SIG-M5 treated with dmso at 0.1 percent for 504 hours (cell line): Measurements from ENCODE around the gene EYA2.
"Not testable (repeated sequence)": the region's sequence is repeated elsewhere in the genome, so short reads cannot be mapped to it uniquely, and the experiment has no call there.

Source experiments
- DNase-seq: peaks from one replicate; lab custom pipeline; 2025; ENCODE audit not compliant: unreplicated experiment; lab: John Stamatoyannopoulos, UW

EYA2 gene

DNA sequence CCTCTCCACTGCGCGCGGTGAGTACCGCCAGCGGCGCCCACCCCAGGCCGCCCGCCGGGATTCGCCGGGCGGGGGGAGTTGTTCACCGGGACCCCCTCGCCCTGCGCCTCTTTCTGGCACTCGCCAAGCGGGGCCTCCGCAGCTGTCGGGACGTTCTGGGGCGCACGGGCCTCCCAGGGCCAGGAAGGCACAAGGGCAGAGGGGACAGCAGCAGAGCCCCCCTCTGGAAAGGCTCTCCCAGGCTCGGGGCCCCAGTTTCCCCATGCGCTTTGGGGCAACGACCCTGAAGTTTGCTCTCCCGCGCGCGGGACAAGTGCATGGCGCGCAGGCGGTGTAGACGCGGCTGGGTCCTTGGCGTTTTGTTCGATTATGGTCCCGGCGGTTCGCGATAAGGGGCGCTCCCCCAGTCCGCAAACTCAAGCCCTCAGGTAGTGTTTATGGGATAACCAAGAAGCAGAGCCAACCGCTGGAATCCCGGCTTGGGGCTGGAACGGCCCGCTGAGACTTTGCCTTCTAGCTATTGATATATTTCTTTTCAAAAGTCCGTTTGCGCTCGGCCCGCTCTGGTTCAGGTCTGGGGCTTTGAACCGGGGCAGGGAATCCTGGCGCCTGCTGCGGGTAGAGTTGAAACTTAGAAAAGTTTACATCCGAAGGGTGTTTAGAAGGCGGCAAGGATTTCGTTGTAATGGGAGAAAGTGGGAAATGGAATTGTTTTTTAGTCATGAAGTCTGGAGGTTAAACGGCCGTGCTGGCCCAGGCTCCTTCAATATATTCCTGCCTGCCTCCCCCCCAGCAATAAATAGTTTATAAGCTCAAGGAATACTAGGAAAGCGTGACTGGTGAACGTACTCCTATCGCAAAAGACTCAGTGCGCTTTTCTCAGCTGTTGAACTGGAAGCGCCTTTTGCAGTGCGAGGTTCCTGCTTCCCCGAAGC lies 595 bp downstream of the EYA2 start:
- no peak for DNase-seq

DNA sequence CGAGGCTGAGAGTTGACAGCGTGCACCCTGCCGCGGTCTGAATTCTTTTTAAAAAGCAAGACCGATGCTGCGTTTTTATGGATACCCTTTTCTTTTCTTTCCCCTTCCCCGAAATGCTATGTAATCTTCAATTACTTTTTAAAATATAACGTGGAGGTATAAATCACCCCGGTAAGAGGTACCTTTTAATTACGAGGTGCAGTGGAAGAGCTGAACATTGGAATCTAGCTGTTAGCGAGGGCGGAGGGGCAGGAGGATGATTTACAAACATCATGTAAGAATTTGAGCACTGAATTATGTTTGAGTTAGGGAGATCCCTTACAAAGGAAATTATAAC lies 1.2 kb downstream of the EYA2 start:
- no peak for DNase-seq

DNA sequence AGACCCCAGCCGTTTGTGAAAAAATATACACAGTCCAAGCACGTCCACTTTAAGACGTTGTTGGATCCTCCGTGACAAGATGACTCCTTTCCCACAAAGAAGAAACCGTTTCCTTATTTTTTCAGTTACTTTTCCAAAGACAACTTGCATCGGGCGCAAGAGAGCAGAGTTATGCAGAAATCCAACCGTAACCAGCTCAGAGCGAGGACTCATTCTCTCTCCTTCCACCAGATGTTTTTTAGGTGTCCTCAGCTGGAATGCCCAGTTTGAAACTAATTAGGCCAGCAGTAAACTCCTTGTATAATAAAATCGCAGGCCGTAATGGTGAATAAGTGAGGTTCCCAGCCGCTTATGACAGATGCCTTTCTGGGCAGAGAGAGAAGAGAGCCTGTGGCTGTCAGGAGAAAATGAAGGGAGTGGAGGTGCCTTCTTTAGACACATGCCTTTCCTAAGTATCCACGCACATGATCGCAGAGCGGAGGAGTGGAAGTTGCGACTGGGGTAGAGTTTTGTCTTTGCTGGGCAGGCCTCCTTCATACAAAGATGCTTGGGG lies 2.8 kb downstream of the EYA2 start:
- DNase-seq = no peak

DNA sequence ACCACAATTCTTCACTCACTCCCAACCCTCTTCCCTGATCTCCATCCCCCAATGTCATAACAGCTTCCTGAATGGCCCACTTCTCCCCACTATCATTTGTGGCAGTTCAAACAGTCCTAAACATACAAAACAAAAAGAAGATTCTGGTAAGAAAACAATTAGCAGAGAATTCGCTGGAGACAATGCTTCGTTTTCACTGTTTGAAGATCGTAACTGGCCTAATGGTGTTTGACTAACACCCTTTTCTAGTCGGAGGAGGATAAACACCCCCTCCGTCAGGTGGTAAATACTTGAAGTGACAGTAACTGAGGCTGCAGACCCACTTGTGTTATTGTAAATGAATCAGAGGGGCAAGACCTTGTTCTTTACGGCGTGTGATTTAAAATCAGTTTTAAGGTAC lies 3.8 kb downstream of the EYA2 start:
- DNase-seq = no peak

DNA sequence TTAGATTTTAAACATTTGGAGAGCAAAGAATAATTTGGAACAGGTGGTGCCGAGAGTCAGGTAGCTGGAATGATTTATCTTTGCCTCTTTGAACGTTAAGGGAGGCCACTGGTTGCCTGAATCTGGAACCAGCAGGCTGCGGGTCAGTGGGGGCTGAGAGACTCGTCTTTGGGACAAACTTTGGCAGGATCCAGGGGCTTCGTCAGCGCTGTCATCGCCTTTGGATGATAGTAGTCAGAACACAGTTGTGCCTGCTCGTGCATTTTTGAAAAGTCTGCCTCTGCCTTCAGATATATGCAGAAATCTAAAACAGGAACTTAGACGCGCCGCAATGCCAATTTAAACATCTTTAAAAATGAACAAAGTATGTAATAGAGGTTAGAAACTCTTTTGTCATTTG lies 5.0 kb downstream of the EYA2 start:
- no peak for DNase-seq

DNA sequence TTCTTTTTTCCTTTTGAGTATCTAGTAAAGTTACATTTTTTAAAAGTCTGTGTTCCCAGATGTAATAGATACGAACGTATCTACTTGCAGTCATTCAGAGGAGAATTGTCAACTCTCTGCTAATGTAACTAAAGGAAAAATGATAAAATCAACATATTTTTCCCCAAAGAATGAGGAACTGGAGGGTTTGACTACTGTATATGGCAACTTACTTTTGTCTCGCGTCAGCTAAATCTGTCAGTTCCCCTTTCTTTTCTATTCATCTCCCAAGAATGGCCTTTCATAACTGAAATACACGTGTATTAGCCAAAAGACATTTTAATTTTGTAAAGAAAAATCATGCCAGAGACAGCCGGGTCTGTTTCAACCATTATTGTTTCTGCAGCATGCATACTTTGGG lies 5.4 kb downstream of the EYA2 start:
- DNase-seq = peak; percentile 60

DNA sequence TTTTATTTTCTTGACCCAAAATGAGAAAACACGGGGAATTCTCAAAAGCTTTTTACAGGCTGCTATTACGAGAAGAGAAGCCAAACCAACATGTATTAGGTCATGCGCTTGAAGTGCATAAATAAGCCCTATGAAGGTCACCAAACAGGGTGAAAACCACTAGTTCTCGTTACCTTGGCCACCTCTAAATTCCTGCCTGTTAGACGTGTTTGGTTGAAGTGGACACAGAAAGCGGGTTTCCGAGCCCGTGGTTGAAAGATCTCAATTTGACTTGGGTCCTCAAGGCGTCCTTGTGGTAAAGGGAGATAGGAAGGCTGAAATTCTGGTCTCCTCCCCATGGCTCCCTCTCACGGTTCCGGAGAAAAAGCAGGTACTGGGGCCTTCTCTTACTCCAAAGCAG lies 6.2 kb downstream of the EYA2 start:
- no peak for DNase-seq

DNA sequence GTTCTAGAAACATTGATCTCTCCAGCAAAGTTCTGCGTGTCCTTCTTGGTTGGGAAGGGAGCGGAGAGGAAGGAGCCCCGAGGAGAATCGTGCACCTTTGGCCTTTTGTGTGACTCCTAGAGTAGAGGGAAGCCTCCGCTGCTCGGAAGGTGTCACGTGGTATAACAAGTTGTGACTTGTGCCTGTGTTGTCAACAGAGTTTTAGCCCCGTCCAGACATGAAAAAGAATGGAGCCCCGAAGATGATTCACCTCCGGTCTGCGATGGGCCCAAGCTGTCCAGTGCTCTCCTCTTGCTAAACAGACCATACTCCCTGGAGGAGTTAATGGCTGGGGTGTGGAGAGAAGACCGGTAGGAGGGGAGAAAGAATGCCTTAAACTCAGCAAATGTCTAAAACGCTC lies 7.0 kb downstream of the EYA2 start:
- DNase-seq = no peak

DNA sequence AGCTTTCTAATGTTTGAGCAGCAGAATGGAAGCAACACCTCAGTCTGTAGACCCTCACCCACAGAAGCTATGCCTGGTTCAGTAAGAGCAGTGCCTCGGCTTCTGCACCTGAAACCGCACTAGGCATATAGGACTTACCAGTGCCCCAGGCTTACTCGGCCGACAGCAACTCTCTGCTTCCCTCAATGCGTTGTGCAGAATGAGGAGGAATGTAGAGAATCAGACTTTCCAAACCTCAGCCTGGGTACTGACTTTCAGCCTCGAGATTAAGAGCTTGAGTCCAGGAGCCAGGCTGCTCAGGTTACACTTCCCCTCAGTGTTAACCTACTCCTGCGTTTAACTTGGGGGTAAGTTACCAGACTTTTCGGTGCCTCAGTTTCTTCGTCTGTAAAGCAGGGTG lies 8.6 kb downstream of the EYA2 start:
- no peak for DNase-seq

DNA sequence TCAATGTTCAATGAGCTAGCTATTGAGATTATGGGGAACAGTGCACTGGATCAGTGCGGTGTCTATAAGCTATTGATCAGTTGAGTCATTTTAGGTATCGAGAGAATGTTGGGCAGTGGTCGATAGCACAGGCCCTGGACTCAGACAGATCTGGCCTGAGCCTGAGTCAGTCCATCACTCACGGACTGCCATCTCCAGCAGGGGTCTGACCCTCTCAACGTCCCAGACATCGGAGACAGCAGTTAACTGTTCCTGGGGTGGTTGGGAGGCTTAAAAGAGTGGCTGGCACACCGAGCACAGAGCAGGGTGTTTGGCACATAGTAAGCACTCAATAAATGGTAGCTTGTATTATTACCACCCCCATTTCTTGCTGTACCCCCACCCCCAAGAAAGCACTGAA lies 9.3 kb downstream of the EYA2 start:
- no peak for DNase-seq

DNA sequence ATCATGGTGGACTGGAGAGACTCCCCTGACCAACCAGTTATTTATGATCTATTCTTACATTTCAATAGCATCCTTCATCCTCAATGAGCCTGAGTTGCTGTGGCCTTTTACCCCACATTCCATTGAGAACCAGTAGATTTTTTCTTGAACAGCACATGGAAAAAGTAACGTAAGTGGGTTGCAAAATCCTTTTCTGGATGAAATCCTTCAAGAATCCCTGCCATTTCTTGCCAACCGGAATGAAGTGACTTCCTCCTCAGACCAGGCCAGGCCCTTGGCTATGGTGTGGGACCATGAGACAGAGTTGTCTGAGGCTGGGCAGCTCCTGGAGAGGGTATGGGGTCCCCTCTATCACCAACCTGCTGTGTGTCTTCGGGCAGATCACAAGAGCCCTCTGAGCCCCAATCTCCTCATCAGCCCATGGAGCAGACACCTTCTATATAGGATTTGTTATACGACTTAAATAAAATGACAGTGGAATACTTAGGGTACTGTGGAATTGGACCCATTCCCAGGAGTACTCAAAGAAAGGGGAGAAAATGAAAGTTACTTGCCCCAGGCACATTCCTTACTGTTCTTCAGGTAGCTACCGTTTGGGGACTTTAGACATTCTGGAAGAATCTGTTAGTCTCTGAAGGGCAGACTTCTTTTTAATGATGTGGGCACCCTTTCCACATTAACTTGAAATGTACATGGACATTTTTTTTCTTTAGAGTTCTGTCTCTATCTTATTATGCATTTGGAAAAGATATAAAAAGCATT lies 10.9 kb downstream of the EYA2 start:
- DNase-seq = no peak

DNA sequence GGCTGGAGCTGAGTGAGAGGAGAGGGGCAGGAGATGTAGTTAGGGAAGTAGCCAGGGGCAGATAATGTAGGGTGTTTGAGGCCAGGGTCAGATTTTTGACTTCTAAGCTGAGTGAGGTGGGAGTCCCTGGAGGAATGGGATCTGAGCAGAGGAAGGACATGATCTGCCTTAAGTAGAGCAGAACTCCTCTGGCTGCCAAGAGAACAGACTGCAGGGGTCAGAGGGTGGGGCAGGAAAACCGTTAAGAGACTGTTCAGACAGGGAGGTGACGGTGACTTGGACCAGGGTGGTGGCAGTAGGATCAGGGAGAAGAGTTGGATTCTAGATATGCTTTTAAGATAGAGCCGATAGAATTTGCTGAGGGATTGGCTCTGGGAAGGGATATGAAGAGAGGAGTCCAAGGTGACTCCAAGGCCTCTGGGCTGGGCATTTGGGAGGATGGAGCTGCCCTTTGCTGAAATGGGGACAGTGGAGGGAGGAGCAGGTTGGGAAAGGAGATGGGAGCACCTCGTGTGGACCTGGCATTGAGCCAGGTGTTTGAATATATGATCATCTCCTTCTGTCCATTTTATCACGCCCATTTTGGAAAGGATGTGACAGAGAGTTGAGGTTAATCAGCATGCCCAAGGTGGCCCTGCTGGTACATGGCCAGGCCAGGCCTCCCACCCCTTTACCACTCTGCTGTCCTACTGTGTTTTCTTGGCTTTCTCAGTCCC lies 18.8 kb downstream of the EYA2 start:
- no peak for DNase-seq

DNA sequence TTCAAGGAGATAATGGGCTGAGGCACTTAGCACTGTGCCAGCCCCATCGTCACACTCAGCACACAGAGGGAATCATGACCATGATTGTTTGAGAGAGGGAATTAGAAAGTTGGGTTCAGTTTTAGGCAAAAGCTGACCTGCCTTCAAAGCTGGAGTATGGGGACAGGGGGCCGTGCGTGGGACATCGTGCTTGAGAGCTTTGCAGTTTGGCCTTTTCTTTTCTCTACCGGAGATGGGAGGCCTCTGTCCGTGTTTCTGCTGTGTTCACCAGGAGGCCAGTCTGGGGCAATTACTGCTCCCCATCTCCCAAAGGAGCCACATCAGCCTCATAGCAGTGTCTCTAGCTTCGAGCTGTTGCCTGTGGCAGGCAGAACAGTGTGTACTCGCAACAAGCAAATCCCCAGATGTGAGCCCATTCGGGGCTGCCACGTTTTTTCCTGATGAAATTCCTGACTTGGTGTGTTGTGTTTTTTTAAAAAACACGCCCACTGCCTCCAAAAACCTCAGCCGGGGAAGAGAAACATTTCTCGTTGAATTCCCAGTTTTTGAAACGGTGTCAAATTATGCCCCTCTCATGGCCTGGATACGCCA lies 20.2 kb downstream of the EYA2 start:
- no peak for DNase-seq

DNA sequence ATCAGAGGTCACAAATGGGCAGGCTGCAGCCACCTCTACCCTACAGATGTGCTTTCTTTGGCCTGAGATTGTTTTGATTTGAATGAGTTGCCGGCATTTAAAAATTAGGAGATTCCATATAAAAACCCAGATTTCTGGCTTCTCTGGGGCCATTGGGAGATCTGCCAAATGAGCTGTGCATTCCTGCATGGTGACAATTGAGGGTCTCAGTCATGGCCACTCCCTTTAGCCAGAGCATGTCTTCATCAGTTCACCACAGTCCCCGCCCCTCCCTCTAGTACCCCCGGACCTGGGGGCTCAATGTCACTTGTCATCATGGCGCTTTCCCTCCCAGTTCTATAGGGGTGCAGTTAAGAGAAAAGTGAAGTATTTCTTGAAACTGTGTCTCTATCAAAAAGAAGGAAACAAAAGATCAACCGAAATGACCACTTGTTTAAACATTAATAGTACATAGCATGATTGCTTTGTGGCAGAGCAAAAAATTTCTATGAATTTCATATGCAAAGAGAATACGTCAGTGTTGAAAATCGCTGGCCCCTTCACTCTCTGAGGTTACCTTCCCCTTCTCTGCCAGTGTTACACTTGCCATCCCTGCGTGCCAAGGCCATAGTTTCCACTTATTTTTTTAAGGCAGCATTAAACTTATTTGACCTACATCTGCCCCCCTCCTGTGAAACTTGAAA lies 21.1 kb downstream of the EYA2 start:
- DNase-seq = no peak

DNA sequence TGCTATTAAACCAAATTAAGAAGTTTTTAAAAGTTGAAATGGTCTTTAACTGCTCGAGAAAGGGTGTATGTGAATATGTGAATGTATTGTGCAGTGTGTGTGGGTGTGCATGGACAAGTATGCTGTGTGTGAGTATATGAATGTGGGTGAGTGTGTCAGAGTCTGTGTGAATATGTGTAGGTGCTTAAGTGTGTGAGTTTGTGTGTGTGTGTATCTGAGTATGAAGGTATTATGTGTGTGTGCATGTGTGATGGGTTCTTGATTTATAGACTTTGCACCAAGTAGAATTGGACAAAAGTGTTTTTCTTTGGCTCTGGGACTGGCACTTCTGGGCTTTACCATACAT lies 21.6 kb downstream of the EYA2 start:
- no peak for DNase-seq

DNA sequence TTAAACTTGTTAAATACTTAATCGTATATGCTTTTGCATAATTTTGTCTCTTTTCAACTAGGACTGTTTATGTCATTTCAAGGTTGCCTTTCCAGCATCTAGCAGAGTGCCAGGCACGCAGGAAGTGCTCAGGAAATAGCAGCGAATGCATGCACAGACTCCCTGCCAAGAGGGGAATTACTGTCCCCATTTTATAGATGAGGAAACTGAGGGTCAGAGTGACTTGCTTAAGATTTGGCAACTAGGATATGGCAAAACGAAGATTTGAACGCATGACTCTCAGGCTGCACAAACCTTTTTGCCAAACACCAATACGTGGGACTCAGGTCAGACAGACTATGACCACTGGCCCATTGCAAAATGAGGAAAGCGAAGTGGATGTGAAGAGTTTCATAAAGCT lies 22.5 kb downstream of the EYA2 start:
- no peak for DNase-seq

DNA sequence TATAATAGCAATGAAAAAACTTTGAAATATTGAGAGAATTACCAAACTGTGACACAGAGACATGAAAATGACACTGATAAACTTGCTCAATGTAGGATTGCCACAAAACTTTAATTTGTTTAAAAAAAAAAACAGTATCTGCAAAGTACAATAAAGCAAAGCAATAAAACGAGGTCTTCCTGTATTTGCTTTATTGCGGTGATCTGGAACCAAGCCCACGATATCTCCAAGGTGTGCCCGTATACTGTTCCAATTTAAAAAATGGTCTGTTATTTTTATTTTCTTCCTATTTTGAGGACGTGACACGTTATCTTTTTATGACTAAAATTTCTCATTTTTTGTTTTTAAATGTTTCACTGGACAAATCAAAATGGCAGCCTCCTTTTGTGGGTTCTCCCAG lies 25.5 kb downstream of the EYA2 start:
- no peak for DNase-seq

DNA sequence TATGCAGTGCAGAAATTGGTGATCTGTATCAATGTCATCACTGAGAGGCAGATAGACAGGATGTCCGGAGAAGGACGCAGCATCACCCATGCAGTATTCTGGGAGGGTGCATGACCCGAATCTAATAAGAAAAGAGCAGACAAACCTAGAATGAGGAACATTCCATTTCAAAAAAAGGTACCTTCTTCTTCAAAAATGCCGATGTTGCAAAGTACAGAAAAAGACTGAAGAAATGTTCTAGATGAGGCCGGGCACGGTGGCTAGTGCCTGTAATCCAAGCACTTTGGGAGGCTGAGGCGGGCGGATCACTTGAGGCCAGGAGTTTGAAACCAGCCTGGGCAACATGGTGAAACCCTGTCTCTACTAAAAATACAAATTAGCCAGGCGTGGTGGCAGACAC lies 28.2 kb downstream of the EYA2 start:
- not testable (repeated sequence) for DNase-seq

DNA sequence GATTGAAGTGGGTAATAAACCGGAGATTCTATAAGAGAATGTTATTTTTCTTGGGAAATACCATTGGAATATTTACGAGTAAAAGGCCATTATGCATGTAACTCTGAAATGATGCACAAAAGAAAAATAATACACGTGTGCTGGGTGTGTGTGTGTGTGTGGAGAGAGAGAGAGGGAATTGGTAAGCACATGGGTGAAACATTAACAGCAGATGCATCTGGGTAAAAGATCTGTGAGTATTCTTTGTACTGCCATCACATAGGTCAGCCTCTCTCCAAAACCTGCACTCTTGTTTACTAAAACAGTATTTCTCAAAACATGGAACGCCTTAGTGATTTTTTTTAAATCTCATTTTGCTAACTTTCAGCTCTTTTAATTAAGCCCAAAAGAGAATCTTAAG lies 28.9 kb downstream of the EYA2 start:
- DNase-seq = no peak

DNA sequence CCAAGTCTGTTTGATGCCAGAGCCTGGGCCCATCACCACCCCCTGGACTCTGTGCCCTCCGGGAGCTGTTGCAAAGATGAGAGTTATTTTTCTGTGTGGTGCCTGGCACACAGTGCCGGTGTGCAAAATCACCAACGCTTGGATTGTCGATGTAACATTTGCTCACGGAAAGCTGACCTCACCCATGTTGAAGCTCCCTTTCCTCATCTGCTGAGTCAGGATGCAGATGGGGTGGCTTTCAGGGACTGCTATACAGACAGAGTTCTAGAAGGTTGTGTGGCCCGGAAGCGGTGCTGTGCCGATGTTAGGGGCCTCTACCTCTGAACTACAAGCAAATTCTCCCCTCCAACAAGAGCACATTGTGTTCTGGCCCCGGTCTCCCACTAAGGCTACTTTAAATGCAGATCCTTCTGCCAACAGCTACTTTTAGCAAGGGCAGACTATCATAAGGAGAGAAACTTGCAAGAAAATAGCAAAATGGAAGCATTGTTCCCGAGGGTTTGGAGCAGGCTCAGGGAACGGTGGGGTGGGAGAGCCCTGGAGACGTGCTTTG lies 34.0 kb downstream of the EYA2 start:
- DNase-seq = no peak
